Spleen (tissue), 7 donors: ENCODE measurements around the gene SARM1.

ENCODE experiments used
- POLR2A ChIP-seq, 3 donors: fragments of 450-650 bp; IDR thresholded peaks; one replicate each; pipeline ENCODE4 v1.5.1; 2017; ENCODE audit warnings: antibody characterized with exemption in 3 of 3, mild to moderate bottlenecking in 1 of 3
- POLR2AphosphoS5 ChIP-seq, 3 donors: sonication (generic); formaldehyde crosslinking; IDR thresholded peaks; one replicate each; pipeline ENCODE4 v1.5.1; 2017; ENCODE audit warnings: antibody characterized with exemption in 3 of 3
- TF ChIP-seq, protein P1 (sequence below), 11 experiments: fragments of 200-600 bp in 7 of 11; fragments of 450-650 bp in 4 of 11; sonication (generic) in 4 of 11; IDR thresholded peaks in 8 of 11; conservative IDR thresholded peaks in 3 of 11; 1 replicate in 7 of 11; 2 replicates in 4 of 11; pipeline versions ENCODE4 v1.4.0 to v1.8.0; 2016 to 2021; ENCODE audit warnings: antibody characterized with exemption in 11 of 11, inconsistent platforms in 4 of 11, mild to moderate bottlenecking in 1 of 11
- donor health status: DM: no; HTN: no; CAD: no; lungs with moderate emphysema.
- donor health status: DM: no; HTN: no; CAD: no.
- donor health status: DM: no; HTN: no; CAD: no.

DNA sequence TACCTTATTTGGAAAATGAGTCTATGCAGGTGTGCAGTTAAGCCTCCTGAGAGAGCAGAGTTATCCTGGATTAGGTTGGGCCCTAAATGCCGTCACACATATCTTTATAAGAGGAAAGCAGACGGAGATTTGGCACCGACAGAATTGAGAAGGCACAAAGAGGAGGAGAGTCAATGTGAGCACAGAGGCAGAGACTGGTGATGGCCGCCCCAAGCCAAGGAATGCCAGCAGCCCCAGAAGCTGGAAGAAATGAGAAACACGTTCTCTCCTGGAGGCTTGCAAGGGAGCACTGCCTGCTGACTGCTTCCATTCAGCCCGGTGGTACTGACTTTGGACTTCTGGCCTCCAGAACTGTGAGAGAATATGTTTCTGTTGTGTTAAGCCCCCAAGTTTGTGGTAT lies 31.4 kb downstream of the SARM1 start:
- TF ChIP-seq, protein P1, sequence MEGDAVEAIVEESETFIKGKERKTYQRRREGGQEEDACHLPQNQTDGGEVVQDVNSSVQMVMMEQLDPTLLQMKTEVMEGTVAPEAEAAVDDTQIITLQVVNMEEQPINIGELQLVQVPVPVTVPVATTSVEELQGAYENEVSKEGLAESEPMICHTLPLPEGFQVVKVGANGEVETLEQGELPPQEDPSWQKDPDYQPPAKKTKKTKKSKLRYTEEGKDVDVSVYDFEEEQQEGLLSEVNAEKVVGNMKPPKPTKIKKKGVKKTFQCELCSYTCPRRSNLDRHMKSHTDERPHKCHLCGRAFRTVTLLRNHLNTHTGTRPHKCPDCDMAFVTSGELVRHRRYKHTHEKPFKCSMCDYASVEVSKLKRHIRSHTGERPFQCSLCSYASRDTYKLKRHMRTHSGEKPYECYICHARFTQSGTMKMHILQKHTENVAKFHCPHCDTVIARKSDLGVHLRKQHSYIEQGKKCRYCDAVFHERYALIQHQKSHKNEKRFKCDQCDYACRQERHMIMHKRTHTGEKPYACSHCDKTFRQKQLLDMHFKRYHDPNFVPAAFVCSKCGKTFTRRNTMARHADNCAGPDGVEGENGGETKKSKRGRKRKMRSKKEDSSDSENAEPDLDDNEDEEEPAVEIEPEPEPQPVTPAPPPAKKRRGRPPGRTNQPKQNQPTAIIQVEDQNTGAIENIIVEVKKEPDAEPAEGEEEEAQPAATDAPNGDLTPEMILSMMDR (IDR thresholded peaks at IDR 0.05 in 8 of 11, conservative IDR thresholded peaks at IDR 0.05 in 3 of 11), result no peak
- no peak for TF ChIP-seq POLR2A (IDR thresholded peaks at IDR 0.05)
- TF ChIP-seq POLR2AphosphoS5 (IDR thresholded peaks at IDR 0.05), result no peak
